GM21619 (cell line): ENCODE data around the gene OR5AS1.
"Not testable (repeated sequence)": the region's sequence is repeated elsewhere in the genome, so short reads cannot be mapped to it uniquely, and the experiment has no call there.

Source experiments
- ATAC-seq: cut with Tn5 transposase; IDR thresholded peaks from one replicate; pipeline ENCODE4 v1.9.1; 2021; ENCODE audit not compliant: unreplicated experiment

Gene OR5AS1

GRCh38 chr11:56027354-56027753 is at the start of gene OR5AS1:
Gene OR5AS1 (plus strand): TSS chr11:56027654. CDS start chr11:56030419, 2,765 bp downstream.
- ATAC-seq = no peak

GRCh38 chr11:55994525-55994924 is 32.9 kb upstream of the OR5AS1 start, which contains the start of gene OR5F1:
Gene OR5F1 (minus strand): TSS chr11:55994625. CDS start chr11:55994625, 0 bp downstream.
- ATAC-seq = no peak

- no peak for ATAC-seq
Observed at GRCh38 chr11:56010716-56011115, 16.7 kb upstream of the OR5AS1 start.

- no peak for ATAC-seq
Observed at GRCh38 chr11:56013805-56014204, 13.6 kb upstream of the OR5AS1 start.

- no peak for ATAC-seq
Observed at GRCh38 chr11:56045538-56045937, 18.1 kb downstream of the OR5AS1 start.

GRCh38 chr11:56048480-56048879 is 21.0 kb downstream of the OR5AS1 start:
- ATAC-seq = no peak

- ATAC-seq = no peak
Observed at GRCh38 chr11:56049487-56049886, 22.0 kb downstream of the OR5AS1 start.

- not testable (repeated sequence) for ATAC-seq
Observed at GRCh38 chr11:56056366-56056765, 28.9 kb downstream of the OR5AS1 start.

- ATAC-seq = not testable (repeated sequence)
Observed at GRCh38 chr11:56057661-56058237, 30.3 kb downstream of the OR5AS1 start.

- not testable (repeated sequence) for ATAC-seq
Observed at GRCh38 chr11:56058260-56058780, 30.9 kb downstream of the OR5AS1 start.

- ATAC-seq = no peak
Observed at GRCh38 chr11:56066980-56067379, 39.5 kb downstream of the OR5AS1 start.
